Breast epithelium (tissue), 3 donors: Measurements from ENCODE around the gene ARID5B.

Experiments
- POLR2AphosphoS5 ChIP-seq, 3 donors: sonication (generic); formaldehyde crosslinking; IDR thresholded peaks; one replicate each; pipeline ENCODE4 v1.6.1; 2017; ENCODE audit warnings: antibody characterized with exemption in 3 of 3
- TF ChIP-seq, protein P1 (sequence below), 3 donors: fragments of 450-650 bp; IDR thresholded peaks; one replicate each; pipeline ENCODE4 v1.5.1; 2016 to 2017; ENCODE audit warnings: antibody characterized with exemption in 3 of 3, mild to moderate bottlenecking in 3 of 3, moderate library complexity in 3 of 3

DNA sequence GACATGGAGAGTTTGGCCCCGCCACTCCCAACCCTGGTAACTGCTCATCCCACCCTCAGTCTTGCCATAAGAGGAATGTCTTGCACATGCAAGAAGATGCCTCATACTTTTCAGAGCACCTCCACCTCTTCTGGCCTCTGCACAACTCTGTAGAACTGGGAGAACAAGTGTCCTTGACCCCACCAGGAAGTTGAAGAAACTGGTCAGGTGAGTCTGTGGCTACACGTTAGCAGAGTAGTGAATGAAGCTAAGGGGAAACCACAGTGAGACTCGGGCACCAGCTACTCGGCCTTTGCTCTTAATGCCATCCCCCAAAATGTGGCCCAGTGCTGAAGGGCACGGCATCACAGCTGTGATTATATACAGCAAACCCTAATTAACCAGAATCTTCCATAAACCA is 110.1 kb downstream of the ARID5B start:
- no peak for TF ChIP-seq POLR2AphosphoS5 (IDR thresholded peaks at IDR 0.05)
- TF ChIP-seq, protein P1, sequence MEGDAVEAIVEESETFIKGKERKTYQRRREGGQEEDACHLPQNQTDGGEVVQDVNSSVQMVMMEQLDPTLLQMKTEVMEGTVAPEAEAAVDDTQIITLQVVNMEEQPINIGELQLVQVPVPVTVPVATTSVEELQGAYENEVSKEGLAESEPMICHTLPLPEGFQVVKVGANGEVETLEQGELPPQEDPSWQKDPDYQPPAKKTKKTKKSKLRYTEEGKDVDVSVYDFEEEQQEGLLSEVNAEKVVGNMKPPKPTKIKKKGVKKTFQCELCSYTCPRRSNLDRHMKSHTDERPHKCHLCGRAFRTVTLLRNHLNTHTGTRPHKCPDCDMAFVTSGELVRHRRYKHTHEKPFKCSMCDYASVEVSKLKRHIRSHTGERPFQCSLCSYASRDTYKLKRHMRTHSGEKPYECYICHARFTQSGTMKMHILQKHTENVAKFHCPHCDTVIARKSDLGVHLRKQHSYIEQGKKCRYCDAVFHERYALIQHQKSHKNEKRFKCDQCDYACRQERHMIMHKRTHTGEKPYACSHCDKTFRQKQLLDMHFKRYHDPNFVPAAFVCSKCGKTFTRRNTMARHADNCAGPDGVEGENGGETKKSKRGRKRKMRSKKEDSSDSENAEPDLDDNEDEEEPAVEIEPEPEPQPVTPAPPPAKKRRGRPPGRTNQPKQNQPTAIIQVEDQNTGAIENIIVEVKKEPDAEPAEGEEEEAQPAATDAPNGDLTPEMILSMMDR (IDR thresholded peaks at IDR 0.05): no peak
